A673 (cell line): Measurements from ENCODE around the gene MAMSTR.

Experiments used
- EZH2 ChIP-seq: fragments of 200-600 bp; sonication (generic); IDR thresholded peaks from 2 replicates; pipeline ENCODE4 v1.6.1; 2017; ENCODE audit warnings: borderline replicate concordance, low read depth, mild to moderate bottlenecking, mixed read lengths, antibody characterized with exemption, low read length; ENCODE audit not compliant: poor library complexity, severe bottlenecking
- TF ChIP-seq, protein P1 (sequence below): fragments of 300-800, 200-600 bp; sonication (generic); conservative IDR thresholded peaks from 2 replicates; pipeline ENCODE4 v1.5.1; 2017; ENCODE audit warnings: low read depth, mild to moderate bottlenecking, antibody characterized with exemption, low read length, moderate library complexity, mixed read lengths

DNA sequence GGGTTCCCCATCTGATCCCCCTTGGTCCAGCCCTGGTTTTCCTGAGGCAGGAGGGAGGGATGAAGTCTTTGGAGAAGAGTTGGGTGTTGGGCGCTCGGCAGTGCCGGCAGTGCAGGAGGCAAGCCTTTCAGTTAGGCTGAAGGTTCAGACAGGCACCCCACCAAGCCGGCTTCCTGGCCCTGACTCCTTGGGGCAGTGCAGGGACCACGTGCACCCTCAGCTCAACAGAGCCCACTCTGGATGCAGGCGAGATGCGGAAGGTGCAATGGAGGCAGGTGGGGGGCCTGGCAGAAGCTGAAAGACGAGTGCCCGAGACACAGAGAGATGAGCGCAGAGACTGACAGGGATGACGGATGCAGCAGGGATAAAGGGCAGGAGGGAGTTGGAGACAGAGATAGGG is 11.1 kb downstream of the MAMSTR start:
- TF ChIP-seq, protein P1, sequence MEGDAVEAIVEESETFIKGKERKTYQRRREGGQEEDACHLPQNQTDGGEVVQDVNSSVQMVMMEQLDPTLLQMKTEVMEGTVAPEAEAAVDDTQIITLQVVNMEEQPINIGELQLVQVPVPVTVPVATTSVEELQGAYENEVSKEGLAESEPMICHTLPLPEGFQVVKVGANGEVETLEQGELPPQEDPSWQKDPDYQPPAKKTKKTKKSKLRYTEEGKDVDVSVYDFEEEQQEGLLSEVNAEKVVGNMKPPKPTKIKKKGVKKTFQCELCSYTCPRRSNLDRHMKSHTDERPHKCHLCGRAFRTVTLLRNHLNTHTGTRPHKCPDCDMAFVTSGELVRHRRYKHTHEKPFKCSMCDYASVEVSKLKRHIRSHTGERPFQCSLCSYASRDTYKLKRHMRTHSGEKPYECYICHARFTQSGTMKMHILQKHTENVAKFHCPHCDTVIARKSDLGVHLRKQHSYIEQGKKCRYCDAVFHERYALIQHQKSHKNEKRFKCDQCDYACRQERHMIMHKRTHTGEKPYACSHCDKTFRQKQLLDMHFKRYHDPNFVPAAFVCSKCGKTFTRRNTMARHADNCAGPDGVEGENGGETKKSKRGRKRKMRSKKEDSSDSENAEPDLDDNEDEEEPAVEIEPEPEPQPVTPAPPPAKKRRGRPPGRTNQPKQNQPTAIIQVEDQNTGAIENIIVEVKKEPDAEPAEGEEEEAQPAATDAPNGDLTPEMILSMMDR, result no peak
- TF ChIP-seq EZH2, result no peak
